Activated CD8-positive, alpha-beta memory T cell treated with anti-CD3 and anti-CD28 coated beads for 4 hours (primary cell): ENCODE measurements around the gene CPA1.

Experiments
- DNase-seq, 2 donors: peaks; one replicate each; pipeline ENCODE4 v3.0.0-alpha.2; 2020; ENCODE audit warnings: low read depth in 2 of 2

Gene CPA1

DNA sequence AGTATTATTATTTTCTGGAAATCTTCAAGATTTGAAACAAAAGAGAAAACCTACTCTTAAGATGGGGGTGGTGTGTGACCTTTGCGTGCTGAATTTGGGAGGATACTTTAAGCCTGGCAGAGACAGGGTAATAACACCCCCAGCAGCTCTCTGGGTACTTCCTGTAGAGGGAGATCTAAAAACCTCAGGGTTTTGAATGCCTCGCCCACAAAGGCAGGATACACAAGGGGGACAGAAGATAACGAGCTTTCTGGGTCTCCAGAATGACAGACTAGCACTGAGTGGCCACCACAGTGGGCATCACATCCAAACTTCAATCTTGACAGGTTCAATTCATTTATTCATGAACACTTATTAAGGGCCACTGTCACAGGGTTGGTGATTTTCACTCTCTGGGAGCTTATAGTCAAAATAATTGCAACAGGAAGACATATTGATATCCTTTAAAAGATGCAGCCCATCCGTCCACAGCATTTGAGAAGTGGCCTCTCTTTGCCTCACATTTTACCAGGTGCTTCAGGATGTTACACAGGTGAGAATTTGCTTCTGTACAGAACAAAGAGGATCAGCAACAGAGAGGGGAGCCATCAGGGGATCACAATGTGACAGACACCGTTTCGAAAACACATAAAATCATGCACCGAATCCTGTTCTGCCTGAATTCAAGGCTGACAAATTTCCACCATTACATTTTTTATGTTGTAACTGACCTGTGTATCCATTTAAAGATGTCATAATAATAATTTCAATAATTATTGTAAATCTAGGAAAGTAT lies 14.3 kb downstream of the CPA1 start:
- DNase-seq: peak in 1 of 2 donors; percentile 10

DNA sequence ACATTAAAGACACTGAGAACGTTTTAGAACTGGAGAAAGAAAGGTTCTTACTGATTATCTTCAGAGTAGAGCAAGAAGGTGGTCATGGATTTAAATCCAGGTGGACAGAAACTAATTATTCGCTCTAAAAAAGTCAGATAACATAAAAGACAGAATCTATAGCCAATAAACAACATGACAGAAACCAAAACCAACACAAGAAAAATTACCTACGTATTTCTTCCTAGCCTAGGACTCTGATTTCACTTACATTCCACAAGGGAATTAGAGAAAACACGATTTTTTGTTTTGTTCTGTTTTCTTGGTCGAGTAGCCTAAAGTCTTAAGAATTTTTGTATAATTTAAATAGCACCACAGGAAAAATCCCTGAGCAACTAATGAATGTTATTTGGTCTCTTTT lies 15.1 kb downstream of the CPA1 start:
- no peak for DNase-seq

DNA sequence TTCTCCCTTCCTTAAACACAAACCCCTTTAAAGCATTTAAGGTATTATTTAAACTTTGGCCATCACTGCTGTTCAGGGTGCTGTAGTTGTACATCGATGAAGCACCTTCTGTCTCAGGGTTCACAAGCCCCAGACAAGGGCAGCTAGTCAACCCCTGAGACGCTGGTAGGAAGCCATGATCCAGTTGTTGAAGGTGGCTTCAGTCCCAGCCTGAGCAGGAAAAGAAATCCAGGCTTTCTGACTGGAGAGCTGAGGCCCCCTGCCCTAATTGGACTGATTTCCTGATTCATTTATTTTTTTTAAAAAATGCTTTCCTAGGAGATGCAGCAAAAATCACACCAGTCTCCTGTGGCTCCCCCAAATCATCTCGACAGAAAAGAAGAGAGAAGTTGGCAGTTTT lies 15.8 kb downstream of the CPA1 start:
- DNase-seq: no peak

- no peak for DNase-seq
Measured at GRCh38 chr7:130397051-130397757, 16.9 kb downstream of the CPA1 start.

DNA sequence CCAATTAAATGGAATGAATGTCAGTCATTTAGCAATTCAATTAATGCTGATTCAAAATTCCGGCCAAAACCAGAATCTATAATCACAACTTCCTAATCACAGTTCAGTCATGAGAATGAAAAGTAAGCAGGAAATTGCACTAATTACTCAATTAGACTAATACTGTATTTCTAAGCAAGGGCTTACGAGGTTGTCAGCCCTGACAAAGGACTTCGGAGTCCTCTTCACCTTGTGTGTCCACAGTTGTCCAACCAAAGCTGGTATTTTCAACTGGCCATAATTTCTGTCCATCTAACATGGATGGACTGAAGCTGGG lies 17.4 kb downstream of the CPA1 start:
- DNase-seq: no peak

GRCh38 chr7:130398526-130399090 lies 18.3 kb downstream of the CPA1 start:
- no peak for DNase-seq

DNA sequence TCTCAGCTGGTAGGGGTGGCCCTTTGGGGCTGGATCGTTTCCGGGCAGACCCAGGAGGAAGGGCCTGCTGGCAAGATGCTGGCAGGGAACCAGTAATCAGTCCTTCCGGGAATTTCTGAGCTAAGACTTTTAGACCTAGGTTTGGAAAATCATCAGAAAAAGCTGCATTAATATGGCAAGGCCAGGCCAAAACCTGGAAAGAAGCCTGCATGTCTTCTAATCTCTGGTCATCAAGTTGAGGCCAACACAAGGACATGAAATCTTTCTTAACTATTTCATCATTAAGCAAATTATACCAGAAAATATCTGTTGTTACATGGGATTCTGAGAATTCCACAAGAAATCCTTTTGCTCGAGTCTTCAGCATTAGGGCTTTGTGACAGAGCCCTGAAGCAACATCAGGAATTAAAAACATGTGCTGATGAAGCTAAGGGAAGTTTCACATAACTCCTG lies 19.9 kb downstream of the CPA1 start:
- no peak for DNase-seq

DNA sequence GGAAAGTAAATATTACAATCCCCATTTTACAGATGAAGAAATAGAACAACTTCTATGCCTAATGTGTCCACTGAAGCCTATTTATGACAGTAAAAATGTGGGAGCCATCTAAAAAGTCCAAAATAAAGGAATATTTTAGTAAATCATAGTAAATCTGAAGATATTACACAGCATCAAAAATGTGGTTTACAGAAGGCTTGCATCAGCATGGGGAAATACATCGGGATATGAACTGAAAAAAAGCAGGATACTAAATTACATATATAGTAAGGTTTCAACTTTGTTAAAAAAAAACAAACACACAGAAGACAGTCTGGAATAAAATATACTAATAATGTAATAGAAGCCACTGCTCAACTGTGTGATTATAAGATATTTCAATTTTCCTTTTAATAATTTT lies 20.8 kb downstream of the CPA1 start:
- DNase-seq: no peak

GRCh38 chr7:130401578-130401977 lies 21.3 kb downstream of the CPA1 start:
- DNase-seq: no peak

DNA sequence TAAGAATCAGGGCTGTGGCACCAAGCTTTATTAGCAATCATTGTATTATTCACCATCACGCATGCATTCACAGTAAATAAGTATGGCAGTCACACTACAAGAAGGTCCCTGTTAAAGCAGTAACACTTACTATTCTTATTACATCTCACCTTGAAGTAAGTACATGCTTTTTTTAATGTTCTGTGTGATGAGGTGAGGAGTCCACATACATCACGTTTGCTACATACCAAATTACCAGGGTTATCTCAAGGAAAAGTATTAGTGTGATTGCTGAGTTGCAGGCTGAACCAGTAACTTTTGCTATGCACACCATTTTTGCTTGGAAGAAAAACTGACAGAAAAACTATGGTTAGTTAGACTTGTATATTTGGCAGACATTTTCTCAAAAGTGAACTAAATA lies 24.7 kb downstream of the CPA1 start:
- DNase-seq: no peak

DNA sequence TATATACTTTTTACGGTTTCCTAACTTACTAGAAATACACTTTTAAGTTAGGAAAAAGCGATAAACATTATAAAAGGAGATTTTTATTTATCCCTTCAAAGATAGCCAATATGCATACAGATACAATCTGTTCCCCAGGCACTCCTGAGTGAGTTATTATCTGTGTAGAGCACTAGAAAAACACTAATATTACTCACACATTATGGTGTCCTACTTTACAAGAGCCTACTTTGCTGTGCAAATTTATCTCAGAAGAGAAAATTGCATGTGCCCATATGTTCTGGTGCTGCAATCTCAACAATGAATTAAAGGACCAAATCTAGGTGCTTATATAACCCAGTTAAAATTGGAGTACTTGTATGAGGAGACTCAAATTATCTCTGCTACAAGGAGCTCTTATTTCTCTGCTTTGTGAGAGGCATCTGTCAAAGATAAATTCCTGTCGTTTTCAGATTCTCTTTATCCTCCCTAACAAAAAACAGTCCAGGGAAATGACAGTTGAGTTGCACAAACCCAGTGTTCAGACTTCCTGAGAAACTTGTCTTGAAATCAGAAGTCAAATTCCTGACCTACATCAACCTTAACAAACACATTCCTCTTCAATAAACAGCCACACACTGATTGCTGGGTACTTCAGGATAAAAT lies 28.9 kb downstream of the CPA1 start:
- no peak for DNase-seq

- DNase-seq: no peak
Measured at GRCh38 chr7:130409712-130410072, 29.4 kb downstream of the CPA1 start.

DNA sequence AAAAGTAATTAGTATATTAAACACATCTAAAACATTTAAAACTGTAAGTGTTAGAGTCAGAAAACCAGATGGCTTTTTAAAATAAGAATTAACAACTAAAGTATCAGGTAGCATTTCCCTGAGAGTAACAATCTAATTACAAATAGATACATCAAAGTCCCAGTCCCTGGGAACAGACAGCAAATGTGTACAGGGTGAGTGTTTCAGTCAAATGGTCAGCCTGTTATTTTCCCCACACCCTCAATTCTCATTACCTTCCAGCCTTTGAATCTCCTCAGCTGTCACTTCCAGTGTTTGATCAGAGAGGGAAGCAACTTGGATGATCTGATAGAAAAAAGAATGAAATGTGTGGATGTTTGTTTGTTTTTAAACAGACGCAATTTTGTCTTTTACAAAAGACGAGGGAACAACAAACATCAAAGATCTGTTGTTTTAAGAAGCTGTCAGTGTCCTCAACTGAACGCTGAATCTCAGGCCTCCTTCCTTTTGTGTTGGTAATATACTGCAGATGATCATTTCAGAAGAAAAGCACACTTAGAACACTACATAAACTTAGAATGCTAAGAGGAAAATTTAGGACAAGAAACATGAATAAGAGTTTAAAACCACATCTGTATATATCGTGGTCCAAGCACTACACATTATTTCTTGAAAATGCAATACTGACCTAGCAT lies 30.7 kb downstream of the CPA1 start:
- no peak for DNase-seq

- no peak for DNase-seq
Measured at GRCh38 chr7:130413201-130413600, 32.9 kb downstream of the CPA1 start.

DNA sequence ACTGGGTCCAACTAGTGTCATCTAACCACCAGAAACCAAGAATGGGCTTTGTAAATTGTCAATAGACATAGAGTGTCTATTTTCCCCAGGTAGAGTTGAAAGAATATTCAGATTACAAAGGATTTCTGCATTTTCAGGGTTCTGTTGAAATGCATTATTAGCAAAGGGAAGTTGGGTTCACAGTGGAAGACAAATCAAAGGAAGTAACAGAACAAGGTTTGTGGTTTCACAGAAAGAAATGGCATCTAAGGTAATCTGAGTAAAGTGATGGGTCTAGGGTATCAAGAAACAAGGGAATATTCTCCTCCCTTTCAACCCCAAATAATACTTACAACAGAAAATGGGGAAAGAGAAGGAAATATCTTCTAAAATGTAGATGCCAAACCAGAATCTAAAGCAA lies 34.7 kb downstream of the CPA1 start:
- no peak for DNase-seq

GRCh38 chr7:130417213-130417612 lies 36.9 kb downstream of the CPA1 start:
- DNase-seq: no peak

DNA sequence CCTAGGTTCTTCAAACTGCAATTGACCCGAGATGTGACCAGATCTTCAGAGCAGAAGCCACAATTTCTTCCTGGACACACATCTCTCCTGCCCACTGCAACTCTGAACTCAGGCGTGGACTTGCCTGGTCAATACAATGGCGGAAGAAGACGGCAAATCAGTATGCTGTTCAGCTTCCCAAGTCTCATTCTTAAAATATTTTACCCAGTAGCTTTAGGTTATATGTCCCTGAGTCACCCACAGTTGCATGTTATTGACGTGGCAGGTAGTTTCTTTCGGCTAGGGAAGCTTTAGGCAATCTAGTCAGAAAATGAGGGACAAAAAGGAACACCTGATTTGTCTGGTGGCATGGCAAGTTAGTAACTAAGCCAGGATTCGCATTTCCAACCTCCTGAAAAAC lies 38.0 kb downstream of the CPA1 start:
- DNase-seq: no peak

DNA sequence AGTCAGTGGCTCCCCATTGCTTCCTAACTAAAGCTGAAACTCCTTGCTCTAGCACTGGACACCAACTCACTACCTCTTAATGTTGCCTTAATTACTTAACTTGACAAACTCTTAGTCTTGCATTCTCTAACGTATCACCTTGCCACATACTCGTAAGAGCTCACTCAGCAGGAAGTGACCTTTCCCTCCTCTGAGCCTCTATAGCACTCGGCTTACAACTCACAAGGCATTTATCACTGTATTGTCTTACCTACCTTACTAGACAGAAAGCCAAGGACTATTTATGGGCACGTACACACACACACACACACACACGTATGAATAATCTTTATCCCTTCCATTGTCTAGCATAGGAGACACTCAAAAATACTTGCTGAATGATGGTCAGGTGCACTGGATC lies 39.4 kb downstream of the CPA1 start:
- DNase-seq: no peak

DNA sequence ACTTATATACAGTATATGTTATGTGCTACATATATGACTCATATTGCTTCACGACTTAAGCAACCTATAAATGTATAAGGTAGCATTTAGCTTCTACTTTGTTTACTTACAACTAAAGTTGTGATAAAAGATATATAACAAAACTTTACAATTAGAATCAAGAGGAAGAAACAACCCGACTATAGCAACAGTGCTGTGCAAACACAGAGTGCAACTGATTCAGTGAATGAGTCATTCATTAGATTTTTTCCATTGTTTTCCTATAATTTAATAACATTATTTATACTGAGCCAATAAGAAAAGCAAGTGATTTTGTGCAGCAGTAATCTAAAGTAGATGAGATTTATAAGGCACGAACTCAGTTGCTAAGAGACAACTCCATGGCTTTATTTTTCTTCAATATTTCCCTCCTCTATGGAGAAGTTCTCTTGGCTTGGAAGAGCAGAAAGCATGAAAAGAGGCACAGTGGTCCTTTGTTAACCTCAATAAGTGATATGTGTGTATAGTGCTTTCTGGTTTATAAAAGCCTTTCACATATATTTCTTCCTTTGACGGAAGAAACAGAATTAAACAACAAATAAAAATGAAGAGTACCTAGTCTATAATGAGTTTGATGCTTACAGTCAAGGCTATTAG lies 40.8 kb downstream of the CPA1 start:
- DNase-seq: no peak

DNA sequence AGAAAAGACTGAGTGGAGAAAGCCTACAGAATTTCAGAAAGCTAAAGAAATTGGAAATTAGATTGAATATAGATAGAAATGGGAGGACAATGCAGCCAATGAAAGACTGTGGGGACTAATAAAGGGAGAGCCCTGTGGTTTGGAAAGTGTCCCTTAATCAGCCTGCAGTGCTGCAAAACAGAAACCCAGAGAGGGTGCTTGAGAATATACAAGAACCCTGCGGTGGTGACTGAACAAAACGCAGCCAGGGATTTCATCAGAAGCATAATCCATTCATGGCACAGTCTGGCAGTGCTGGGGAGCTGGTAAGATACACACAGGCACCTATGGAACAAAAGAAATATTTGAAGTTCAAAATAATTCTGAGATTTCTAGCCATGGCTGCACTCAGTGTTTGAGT lies 41.4 kb downstream of the CPA1 start:
- DNase-seq: no peak

DNA sequence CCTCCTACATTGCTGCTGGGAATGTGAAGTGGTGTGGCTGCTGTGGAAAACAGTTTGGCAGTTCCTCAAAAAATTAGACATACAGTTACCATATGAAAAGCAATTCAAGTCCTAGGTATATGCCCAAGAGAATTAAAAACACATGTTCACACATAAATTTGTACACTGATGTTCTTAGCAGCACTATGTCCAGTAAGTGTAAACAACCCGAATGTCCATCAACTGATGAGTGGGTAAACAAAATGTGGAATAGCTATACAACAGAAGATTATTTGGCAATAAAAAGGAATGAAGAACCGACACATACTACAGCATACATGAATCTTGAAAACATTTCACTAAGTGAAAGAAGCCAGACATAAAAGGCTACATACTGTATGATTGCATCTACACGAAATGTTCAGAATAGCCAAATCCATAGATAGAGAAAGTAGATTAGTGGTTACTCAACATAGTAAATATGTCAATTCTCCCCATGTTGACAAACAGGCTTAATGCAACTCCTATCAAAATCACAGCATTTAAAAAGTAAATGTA lies 43.3 kb downstream of the CPA1 start:
- DNase-seq: no peak

GRCh38 chr7:130425796-130426195 lies 45.5 kb downstream of the CPA1 start:
- DNase-seq: no peak
